Kasumi-1 (cell line): ENCODE results near the gene MAP2K1.
"Not testable (repeated sequence)": the region's sequence is repeated elsewhere in the genome, so short reads cannot be mapped to it uniquely, and the experiment has no call there.

Source experiments
- DNase-seq, 2 experiments: peaks; one replicate each; lab custom pipeline; 2025; lab: John Stamatoyannopoulos, UW

MAP2K1 gene

GRCh38 chr15:66386204-66387123, at the start of gene MAP2K1:
Gene MAP2K1 (plus strand): TSS chr15:66386912. CDS start chr15:66387348, 436 bp downstream.
- peak; percentile 93 to 96 for DNase-seq

- DNase-seq, result not testable (repeated sequence)
Measured at GRCh38 chr15:66348530-66348929, 38.2 kb upstream of the MAP2K1 start.

DNA sequence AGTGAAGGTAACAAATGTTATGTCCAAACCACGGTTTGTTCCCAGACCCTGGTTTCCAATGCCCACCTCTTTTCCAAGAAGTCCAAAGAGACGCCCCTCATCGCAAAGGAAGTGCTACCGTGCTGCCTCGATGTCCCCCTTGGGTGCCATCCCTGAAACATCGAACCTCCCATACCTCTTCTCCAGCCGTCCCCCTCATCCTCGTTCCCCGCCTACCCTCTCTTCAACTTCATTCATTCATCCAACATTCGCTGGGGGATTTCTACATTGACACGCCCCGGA, 30.7 kb upstream of the MAP2K1 start:
- DNase-seq, result peak in 1 of 2 experiments; percentile 62

DNA sequence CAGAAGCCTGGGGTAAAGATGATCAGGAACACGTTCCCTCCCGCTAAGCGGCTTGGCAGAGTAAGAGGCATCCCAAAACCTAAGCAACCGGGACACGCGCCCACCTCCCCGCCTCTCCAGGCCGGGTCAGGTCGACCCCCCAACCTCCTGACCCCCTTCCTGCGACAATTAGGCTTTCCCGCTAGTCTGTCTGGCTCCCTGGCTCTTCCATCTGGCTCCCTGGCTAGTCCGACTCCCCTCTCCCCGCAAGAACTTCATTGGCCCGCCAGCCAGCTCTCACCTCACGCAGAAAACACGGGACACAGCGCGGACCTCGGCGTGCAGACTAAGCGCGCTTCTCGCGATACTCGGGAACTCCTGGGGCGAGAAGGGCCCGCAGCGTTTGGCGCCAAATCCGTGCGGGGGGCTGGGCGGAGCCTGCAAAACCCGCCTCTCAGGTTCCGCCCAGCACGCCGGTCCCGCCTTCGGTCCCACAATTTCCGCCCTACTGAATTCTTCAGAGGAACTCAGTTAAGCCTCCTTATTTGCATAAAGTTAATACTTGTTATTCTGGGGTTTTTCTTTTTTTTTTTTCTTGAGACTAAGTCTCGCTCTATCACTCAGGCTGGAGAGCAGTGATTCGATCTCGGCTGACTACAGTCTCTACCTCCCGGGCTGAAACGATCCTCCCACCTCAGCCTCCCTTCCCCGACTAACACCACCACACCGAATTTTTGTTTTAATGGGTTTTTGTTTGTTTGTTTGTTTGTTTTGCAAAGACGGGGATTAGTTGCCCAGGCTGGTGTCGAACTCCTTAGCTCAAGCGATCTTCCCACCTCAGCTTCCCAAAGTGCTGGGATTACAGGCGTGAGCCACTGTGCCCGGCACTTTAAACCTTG, 30.1 kb upstream of the MAP2K1 start, which contains the start of gene TIPIN:
TSS of gene TIPIN (minus strand) at position 327 of the 878 bp plus-strand sequence. CDS start 3,738 bp downstream, outside the sequence.
- DNase-seq, result peak; percentile 97

- no peak for DNase-seq
Measured at GRCh38 chr15:66359740-66360139, 27.0 kb upstream of the MAP2K1 start.

- not testable (repeated sequence) for DNase-seq
Measured at GRCh38 chr15:66361745-66362460, 24.8 kb upstream of the MAP2K1 start.

DNA sequence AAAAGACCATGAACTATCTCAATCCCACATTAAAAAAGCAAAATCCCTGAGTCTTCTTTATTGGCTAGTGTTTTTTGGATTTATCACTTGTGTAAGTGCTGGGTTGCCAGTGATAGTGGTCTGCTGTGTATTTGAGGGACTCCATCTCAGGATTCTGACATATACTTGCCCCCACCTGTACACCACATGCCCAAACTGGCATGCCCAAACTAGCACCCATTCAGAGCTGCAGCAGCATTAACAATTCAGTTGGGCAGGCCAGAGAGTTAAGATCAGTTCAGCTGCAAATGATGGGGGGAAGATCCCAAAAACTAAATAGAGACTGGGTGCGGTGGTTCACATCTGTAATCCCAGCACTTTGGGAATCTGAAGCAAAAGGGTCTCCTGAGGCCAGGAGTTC, 23.9 kb upstream of the MAP2K1 start:
- DNase-seq, result no peak

DNA sequence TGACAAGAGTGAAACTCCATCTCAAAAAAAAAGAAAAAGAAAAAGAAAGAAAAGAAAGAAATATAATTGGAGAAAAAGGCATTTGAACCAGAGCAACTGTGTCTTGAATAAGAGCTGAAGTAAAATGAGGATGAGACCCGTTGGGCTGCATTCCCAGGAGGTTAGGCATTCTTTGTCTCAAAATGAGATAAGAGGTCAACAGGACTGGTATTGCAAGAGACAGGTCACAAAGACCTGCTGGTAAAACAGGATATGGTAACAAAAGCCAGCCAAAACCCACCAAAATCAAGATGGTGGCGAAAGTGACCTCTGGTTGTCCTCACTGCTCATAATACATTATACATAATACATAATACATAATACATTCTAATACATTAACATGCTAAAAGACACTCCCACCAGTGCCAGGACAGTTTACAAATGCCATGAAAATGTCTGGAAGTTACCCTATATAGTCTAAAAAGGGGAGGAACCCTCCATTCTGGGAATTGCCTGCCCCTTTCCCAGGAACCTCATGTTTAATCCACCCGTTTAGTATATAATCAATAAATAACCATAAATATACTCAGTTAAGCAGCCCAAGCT, 21.7 kb upstream of the MAP2K1 start:
- no peak for DNase-seq

DNA sequence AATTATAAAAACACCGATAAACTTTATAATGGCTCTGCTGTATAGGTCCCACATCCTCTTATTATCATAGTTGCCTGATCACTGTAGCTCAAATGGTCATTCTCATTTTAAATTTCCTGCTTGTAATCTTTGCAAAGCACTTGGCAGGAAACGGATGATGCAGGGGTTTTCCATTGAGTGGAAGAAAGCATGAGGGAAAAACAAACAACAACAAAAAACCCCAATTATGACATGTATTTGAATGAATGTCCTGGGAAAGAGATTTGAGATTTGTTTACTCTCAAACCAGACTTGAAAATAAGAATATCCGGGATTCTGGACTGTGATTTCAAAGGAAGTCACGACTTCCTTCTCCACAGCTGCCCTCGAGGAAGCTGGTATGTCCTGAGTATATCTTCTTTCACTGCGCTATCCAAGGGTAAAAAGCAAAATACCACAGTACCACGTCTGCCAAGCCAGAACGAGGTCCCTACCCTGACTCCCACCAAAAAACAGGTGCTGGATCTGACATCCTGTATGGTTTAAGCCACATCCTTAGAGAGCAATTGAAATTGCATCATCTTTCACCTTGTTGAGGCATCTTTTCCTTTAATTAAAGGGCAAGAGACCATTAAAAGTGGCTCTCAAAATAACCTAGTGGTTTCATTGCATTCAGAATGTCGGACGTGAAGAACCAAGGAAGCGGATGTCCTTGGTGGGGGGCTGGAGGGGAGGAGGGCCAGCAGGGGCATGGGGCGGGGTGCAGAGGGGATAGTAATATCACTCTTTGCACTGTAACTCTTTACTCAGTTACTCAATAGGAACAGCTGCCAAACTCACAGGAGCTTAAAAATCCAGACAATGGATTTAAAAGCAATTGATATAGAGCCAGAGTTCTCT, 16.7 kb upstream of the MAP2K1 start:
- DNase-seq, result peak; percentile 33 to 50

DNA sequence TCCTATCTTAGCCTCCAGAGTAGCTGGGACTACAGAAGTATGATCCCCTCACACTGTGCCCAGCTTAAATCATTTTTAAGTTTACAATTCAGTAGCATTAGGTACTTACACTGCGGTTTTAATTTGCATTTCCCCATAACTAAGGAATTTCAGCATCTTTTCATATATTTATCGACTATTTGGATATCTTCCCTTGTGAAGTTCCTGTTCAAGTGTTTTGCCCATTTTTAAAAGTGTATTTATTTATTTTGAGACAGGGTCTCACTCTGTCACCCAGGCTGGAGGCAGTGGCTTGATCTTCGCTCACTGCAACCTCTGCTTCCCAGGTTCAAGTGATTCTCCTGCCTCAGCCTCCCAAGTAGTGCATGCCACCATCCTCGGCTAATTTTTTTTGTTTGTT, 12.5 kb upstream of the MAP2K1 start:
- no peak for DNase-seq

- no peak for DNase-seq
Measured at GRCh38 chr15:66378814-66379430, 7.8 kb upstream of the MAP2K1 start.

DNA sequence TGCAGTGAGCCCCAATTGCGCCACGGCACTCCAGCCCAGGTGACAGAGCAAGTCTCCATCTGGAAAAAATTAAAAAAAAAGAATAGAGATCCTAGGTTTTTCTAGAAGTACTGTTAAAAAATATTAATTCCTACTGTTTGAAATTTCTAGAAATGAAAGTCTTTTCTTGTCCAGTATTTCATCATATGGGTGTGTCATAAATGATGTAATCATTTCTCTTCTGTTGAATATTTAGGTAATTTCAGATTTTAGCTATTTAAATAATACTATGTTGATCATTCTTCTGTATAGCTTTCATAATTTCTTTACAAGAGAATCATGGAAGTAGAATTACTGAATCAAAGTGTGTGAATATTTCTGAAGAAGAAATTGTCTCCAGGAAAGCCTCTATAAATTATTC, 5.3 kb upstream of the MAP2K1 start:
- not testable (repeated sequence) for DNase-seq

- peak; percentile 33 to 37 for DNase-seq
Measured at GRCh38 chr15:66387163-66388042, 691 bp downstream of the MAP2K1 start.

DNA sequence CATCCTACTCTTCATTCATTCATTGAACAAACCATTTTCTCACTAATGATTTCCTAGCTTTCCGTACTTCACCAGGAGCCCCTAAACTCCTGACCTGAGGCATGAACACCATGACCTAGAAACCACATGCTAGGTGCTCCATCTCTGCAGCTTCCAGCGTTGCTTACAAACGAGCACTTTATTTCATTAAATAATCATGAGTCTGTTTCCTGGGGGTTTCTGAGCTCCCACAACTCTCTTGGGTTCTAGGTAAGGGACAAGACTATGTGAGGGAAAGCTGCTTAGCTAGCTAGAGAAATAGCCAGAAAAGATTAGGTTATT, 1.3 kb downstream of the MAP2K1 start:
- no peak for DNase-seq

DNA sequence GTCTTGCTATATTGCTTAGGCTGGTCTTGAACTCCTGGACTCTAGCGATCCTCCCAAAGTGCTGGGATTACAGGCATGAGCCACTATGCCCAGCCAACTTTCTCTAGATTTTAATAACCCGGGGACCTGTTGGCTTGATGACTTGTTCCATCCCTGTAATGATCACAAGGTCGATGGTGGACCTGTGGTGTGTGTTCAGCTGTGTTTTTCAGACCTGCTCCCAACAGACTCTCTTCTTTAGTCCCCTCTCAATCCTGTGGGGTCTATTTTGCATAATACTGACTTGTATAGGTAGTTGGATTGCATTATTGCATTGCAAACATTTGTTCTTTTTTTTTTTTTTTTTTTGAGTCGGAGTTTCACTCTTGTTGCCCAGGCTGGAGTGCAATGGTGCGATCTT, 1.9 kb downstream of the MAP2K1 start:
- DNase-seq, result no peak

DNA sequence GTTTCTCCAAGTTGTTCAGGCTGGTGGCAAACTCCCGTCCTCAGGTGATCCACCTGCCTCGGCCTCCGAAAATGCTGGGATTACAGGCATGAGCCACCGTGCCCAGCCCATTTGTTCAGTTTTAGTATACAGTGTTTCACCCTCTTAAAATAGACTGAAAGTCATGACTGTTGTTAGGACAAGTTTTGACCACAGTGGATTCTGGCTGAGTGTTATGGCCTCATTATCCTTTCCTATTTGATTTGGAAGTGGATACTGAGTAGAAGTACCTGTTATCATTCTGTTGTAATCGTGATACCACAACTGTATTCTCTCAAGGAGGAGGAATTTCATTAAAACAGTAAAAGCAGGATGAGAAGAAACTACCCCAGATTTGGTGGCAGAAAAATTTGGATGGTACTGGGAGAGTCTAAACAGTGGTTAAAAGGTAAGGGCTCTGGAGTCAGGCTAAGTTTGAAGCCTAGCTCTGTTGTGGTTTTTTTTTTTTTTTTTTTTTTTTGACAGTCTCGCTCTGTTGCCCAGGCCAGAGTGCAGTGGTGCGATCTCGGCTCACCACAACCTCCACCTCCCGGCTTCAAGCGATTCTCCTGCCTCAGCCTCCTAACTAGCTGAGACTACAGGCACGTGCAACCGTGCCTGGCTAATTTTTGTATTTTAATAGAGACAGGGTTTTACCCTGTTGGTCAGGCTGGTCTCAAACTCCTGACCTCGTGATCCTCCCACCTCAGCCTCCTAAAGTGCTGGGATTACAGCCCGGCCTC, 2.6 kb downstream of the MAP2K1 start:
- no peak for DNase-seq

DNA sequence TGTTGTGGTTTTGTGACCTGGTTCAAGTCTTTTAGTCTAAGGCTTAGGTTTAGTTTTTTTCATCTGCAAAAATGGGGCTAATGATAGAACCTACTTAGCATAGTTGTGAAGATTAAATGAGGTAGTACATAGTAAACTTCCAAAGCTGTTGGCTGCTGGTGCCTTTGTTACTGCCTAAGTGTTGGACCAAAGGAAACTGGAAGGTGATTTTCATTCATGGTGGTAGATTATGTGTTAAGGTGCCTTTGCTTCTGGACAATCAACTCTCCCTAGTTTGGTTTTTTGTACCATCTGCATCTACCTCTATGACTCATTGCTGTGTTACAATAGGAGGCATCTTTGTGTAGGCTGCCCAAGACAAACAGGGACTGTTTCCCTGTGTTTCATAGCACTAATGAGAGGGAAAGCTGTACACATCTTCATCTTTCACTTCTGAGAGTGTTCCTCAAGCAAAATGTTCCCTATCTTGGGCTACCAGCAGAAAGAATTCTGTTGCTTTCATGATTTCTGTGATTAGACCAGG, 3.2 kb downstream of the MAP2K1 start:
- DNase-seq, result no peak

DNA sequence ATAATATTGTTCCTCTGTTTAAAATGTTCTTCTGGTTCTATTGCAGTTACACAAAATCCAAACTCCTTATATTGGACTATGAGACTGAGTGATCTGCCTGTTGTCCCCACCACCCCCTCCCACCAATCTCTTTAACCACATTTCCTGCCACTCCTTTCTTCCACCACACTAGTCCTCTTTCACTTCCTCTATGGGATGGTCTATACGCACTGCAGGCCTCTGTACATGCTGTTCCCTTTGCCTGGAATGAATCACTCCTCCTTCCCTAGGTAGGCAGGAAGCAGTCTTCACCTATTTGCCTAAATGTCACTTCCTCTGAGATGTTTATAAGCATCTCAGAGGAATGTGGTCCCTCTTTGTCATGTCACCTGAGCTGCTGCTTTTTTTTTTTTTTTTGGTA, 4.0 kb downstream of the MAP2K1 start:
- DNase-seq, result peak; percentile 78 to 86
